ENCODE data around the gene POU2F3. TPM values are rescaled to one million over a fixed set of nuclear protein-coding genes. Genes with fewer than 3 reads are reported as not detected.

POU2F3 gene
- total and polyA plus RNA-seq, 2 experiments from 2014 or later, result not detected

DNA sequence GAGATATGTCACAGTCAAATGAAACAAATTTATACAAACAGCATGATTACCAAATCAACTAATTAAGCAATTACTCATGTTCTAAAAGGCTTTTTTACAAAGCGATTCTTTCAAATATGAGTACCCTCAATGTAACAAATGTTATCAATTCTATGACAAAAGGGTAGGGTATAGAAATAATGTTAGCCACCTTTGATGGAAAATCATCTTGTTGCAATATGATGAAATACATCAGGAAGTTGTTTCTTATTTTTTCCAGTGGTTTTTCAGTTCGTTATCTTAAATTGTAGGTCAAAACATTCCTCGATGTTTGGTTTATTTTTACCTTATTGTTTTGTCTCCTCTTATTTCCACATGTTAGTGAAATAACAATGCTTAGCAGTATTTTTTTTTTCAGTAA lies 102.7 kb downstream of the POU2F3 start:
- H3K4me2 ChIP-seq (ENCODE audit: unreplicated experiment), result no peak overlapping the region

GRCh38 chr11:120343429-120343828 lies 103.5 kb downstream of the POU2F3 start:
- 59 to 64% methylated on average over 2 of the region's 2 CpGs for WGBS, 2 experiments (ENCODE audit: low coverage in 1 of 2, low lambda C conversion rate in 2 of 2, missing lambda C conversion rate in 2 of 2)
- no peaks in the 10 kb centered on the region; the same call in 1 of the 2 replicates for H3K36me3 ChIP-seq (ENCODE audit: low read depth)
- H2AFZ ChIP-seq, result no peak overlapping the region
- H3K79me2 ChIP-seq (ENCODE audit: insufficient read depth), result peaks cover 100% of the 10 kb centered on the region
- TF ChIP-seq EZH2 (IDR thresholded peaks at IDR 0.05; ENCODE audit: insufficient read depth, poor library complexity, severe bottlenecking) (no peak), EZH2phosphoT487 (IDR thresholded peaks at IDR 0.05; ENCODE audit: insufficient read depth, low read depth) (no peak)
- H3K9me3 ChIP-seq (ENCODE audit: low read depth), result no peaks in the 10 kb centered on the region
- no peak overlapping the region for H3K4me3 ChIP-seq
- H4K20me1 ChIP-seq (ENCODE audit: insufficient read depth), result peaks cover 56% of the 10 kb centered on the region
- H3K9ac ChIP-seq, result no peak overlapping the region
- no peaks in the 10 kb centered on the region for H3K27me3 ChIP-seq (replicated peaks; ENCODE audit: insufficient read depth)
- H3K9me2 ChIP-seq (ENCODE audit: insufficient read depth), result no peaks in the 10 kb centered on the region
- H3K4me1 ChIP-seq (ENCODE audit: insufficient read depth), result peaks cover 69% of the 10 kb centered on the region
- no peak for DNase-seq
- H3F3A ChIP-seq (ENCODE audit: insufficient read depth), result peaks cover 33% of the 10 kb centered on the region
- H3K4me2 ChIP-seq (ENCODE audit: unreplicated experiment), result no peak overlapping the region
- no peak overlapping the region for H3K27ac ChIP-seq
- in situ Hi-C loops (cut with MboI), result no loop called here

More for the DNA sequence above, 102.7 kb downstream of the POU2F3 start:
- Histone ChIP-seq H3K27ac (no peak overlapping the region), H3K36me3 (ENCODE audit: low read depth) (no peaks in the 10 kb centered on the region; the same call in 1 of the 2 replicates), H4K20me1 (ENCODE audit: insufficient read depth) (peaks cover 56% of the 10 kb centered on the region), H3K9me2 (ENCODE audit: insufficient read depth) (no peaks in the 10 kb centered on the region), H3K4me1 (ENCODE audit: insufficient read depth) (peaks cover 69% of the 10 kb centered on the region), H3K27me3 (replicated peaks; ENCODE audit: insufficient read depth) (no peaks in the 10 kb centered on the region), H3K4me3 (no peak overlapping the region), H3K9me3 (ENCODE audit: low read depth) (no peaks in the 10 kb centered on the region), H3F3A (ENCODE audit: insufficient read depth) (peaks cover 38% of the 10 kb centered on the region), H2AFZ (no peak overlapping the region), H3K79me2 (ENCODE audit: insufficient read depth) (peaks cover 100% of the 10 kb centered on the region), H3K9ac (no peak overlapping the region)
- 96 to 100% methylated on average over 3 of the region's 3 CpGs for WGBS, 2 experiments (ENCODE audit: low coverage in 1 of 2, low lambda C conversion rate in 2 of 2, missing lambda C conversion rate in 2 of 2)
- TF ChIP-seq EZH2phosphoT487 (IDR thresholded peaks at IDR 0.05; ENCODE audit: insufficient read depth, low read depth) (no peak), EZH2 (IDR thresholded peaks at IDR 0.05; ENCODE audit: insufficient read depth, poor library complexity, severe bottlenecking) (no peak)
- no peak for DNase-seq
- in situ Hi-C loops (cut with MboI), result no loop called here

DNA sequence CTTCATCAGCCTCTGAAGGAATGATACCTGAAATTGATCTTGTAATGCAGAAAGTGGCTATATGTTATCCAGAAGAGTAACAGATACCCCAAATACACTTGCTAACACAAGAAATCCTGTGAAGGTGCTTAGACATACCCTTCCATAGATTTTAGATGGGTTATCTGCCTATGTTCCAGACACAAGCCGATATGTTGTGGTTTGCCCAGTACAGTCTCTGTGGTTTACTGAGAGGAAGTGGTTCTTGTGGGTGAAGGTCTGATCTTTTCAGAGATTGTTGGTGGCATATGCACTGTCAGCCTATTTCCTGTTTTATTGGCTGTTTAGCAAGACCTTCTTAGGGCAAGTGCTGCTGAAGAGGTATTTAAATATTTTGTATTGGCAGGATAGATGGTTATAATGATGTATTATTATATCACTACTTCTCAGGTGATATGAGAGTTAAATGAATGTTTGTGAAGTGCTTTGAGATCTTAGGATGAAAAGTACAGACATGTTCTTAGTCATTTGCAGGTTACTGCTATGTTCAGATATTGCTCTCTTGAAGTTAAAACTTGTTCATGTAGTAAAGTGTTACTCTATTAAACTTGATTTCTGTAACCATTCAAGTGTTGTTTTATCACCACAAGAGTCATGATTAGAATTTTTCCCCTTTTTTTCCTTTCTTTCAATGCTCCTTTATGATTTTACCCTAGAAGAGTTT lies 104.5 kb downstream of the POU2F3 start:
- in situ Hi-C loops (cut with MboI), result no loop called here
- no peak overlapping the region for H3K9ac ChIP-seq

GRCh38 chr11:120346233-120346632 lies 106.3 kb downstream of the POU2F3 start:
- Histone ChIP-seq H3K4me1 (ENCODE audit: insufficient read depth) (peaks cover 47% of the 10 kb centered on the region), H3K36me3 (ENCODE audit: low read depth) (no peaks in the 10 kb centered on the region; the same call in 1 of the 2 replicates), H3K9me2 (ENCODE audit: insufficient read depth) (no peaks in the 10 kb centered on the region), H4K20me1 (ENCODE audit: insufficient read depth) (peaks cover 46% of the 10 kb centered on the region), H3K4me2 (ENCODE audit: unreplicated experiment) (no peak overlapping the region), H3K9ac (no peak overlapping the region), H3K9me3 (ENCODE audit: low read depth) (no peaks in the 10 kb centered on the region), H2AFZ (no peak overlapping the region), H3K27me3 (replicated peaks; ENCODE audit: insufficient read depth) (no peaks in the 10 kb centered on the region), H3K27ac (no peak overlapping the region), H3F3A (ENCODE audit: insufficient read depth) (peaks cover 11% of the 10 kb centered on the region), H3K4me3 (no peak overlapping the region), H3K79me2 (ENCODE audit: insufficient read depth) (peaks cover 99% of the 10 kb centered on the region)
- in situ Hi-C loops (cut with MboI), result no loop called here
- DNase-seq, result no peak
- WGBS, 2 experiments (ENCODE audit: low coverage in 1 of 2, low lambda C conversion rate in 2 of 2, missing lambda C conversion rate in 2 of 2), result 21 to 37% methylated on average over 1 of the region's 1 CpG
- TF ChIP-seq EZH2 (IDR thresholded peaks at IDR 0.05; ENCODE audit: insufficient read depth, poor library complexity, severe bottlenecking) (no peak), EZH2phosphoT487 (IDR thresholded peaks at IDR 0.05; ENCODE audit: insufficient read depth, low read depth) (no peak)

More for the DNA sequence above, 104.5 kb downstream of the POU2F3 start:
- Histone ChIP-seq H3K9me3 (ENCODE audit: low read depth) (no peaks in the 10 kb centered on the region), H4K20me1 (ENCODE audit: insufficient read depth) (peaks cover 56% of the 10 kb centered on the region), H3F3A (ENCODE audit: insufficient read depth) (peaks cover 23% of the 10 kb centered on the region), H3K4me3 (no peak overlapping the region), H3K79me2 (ENCODE audit: insufficient read depth) (peaks cover 100% of the 10 kb centered on the region), H3K9me2 (ENCODE audit: insufficient read depth) (no peaks in the 10 kb centered on the region), H3K27ac (no peak overlapping the region), H2AFZ (no peak overlapping the region), H3K4me2 (ENCODE audit: unreplicated experiment) (peak overlapping the region; percentile 44), H3K36me3 (ENCODE audit: low read depth) (no peaks in the 10 kb centered on the region; the same call in 1 of the 2 replicates), H3K4me1 (ENCODE audit: insufficient read depth) (peaks cover 64% of the 10 kb centered on the region), H3K27me3 (replicated peaks; ENCODE audit: insufficient read depth) (no peaks in the 10 kb centered on the region)
- peak; percentile 24 for DNase-seq
- WGBS, 2 experiments (ENCODE audit: low coverage in 1 of 2, low lambda C conversion rate in 2 of 2, missing lambda C conversion rate in 2 of 2), result 0 to 5% methylated on average over 1 of the region's 1 CpG
- TF ChIP-seq EZH2phosphoT487 (IDR thresholded peaks at IDR 0.05; ENCODE audit: insufficient read depth, low read depth) (no peak), EZH2 (IDR thresholded peaks at IDR 0.05; ENCODE audit: insufficient read depth, poor library complexity, severe bottlenecking) (no peak)
